ENCODE data around the gene SMYD3.
"Not testable (repeated sequence)": the region's sequence is repeated elsewhere in the genome, so short reads cannot be mapped to it uniquely, and the experiment has no call there.

SMYD3 gene

DNA sequence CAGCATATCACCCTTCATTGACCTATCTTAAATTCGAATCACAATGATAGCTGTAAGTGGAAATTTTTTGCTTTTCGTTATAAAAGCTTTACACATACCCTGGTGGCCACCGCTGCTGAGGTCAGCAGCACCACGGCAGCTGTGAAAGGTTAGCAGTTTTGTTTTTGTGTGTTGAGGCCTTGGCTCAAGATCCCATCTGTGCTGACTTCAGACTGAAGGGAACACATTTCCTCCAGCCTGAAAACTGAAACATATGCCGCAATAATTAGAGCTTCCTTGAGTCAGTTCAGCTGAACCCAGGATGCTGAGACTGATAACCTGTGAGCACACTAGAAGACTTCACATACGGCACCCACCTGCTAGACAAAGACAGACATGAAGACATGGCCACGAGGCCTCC lies 103.0 kb downstream of the SMYD3 start:
- no peak for DNase-seq

- DNase-seq, result no peak
These were observed 108.8 kb downstream of the SMYD3 start for GRCh38 chr1:246398126-246398813.

GRCh38 chr1:246397046-246397445 lies 110.0 kb downstream of the SMYD3 start:
- no peak for DNase-seq

DNA sequence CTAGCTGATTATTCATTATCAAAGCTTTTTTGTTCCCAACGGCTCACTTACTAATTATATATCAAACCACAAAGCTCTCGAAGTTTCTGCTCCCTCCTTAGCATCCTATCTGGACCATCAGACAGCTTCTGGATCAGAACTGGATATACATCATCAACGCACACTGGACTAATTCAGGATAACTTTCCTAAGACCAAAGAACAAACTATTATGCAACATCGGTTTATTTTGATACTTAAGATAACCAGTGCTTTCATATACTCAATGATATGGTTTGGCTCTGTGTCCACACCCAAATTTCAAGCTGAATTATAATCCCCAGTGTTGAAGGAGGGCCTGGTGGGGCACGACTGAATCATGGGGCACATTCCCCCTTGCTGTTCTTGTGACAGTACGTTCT lies 110.8 kb downstream of the SMYD3 start:
- DNase-seq, result no peak

DNA sequence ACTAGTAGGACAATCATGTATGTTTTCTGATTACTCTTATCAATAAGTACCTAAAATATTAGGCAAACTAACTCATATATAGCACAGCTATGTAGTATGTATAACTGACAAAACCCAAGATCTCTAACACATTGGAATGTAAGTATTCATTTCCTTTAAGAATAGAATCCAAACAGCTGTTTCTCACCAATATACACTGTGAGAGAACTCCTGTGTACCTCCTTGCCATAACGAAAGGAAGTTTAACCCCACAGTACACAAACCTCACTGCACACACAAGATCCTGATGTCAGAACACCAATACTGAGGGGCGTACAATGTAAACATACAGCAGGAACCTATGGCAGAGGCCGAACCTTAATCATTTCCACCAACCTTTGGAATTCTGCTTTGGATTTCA lies 113.0 kb downstream of the SMYD3 start:
- DNase-seq, result no peak

DNA sequence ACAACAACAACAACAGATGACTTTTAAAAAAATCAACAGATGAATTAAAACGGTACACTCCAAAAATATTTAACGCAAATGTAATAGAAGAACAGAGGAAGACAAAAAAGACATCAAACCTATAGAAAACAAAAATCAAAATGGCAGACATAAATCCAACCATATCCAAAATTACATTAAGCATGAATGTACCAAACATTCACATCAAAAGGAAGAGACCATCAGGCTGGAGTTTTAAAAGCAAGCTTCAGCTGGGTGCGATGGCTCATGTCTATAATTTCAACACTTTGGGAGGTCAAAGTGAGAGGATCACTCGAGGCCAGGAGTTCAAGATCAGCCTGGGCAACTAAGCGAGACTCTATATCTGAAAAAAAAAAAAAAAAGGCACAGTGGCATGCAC lies 116.2 kb downstream of the SMYD3 start:
- no peak for DNase-seq

DNA sequence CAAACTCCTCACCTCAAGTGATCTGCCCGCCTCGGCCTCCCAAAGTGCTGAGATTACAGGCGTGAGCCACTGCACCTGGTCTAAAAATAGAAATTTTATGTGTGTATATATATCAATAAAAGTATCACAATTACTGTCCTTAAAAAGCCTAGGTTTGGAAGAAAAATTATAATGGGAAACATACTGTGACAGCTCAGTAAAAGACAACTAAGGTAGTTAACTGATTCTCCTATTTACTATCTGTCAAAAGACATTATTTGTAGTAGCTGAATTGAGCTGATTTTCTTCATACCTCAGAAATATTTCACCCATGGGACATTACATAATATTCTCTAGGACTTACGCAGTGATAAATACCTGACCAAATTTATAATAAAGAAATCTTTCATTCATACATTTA lies 122.5 kb downstream of the SMYD3 start:
- no peak for DNase-seq

GRCh38 chr1:246383791-246384190 lies 123.3 kb downstream of the SMYD3 start:
- no peak for DNase-seq

GRCh38 chr1:246383239-246383589 lies 123.9 kb downstream of the SMYD3 start:
- no peak for DNase-seq

GRCh38 chr1:246382589-246383238 lies 124.4 kb downstream of the SMYD3 start:
- DNase-seq, result no peak

DNA sequence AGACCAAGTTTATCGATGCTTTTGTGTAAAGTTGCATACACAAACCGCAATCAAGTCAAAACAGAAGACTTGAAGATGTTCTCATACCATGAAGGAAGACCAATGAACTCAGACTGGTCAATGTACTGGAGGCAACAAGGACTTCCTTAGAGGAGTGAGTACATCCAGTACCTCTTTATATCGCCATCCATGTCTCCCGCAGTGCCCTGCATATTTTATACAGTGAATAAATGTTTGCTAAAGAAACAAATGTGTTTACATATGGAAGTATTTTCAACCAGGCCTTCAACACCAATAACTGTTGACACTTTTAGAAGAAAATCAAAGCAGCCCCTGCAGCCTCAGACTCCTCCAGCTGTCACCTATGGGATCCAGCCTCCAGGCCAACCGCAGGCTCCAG lies 125.6 kb downstream of the SMYD3 start:
- no peak for DNase-seq

- no peak for DNase-seq
These were observed 129.4 kb downstream of the SMYD3 start for GRCh38 chr1:246377625-246378153.

DNA sequence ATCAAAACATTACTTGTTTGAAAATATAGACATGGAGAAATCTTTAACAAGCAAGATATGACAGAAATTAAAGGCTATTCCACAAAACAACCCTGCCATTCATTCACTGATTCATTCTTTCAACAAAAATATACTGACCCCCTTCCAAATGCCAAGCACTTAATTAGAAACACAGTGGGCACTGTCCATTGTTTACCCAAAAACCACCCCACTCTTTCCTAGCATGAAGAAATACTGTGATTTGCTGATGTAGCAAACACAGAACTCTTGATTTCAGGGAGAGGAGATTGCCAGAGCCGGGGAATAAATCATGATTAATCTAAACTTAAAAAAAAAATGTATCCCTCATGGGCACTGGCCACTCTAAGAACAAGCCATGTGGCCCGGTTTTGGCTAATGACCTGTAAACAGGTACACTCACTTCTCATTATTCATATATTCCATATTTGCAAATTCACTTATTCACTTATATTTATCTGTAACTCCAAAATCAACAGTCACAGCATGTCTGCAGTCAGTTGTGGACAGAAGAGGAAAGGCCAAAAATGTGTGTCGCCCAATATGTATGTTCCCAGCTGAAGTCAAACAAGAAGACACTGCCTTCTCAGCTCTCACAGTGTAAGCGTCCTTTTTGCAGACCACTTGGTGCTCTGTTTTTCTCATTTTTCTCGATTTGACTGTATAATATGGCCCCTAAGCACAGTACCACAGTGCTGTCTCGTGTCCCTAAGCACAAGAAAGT lies 133.1 kb downstream of the SMYD3 start:
- no peak for DNase-seq

- no peak for DNase-seq
These were observed 134.5 kb downstream of the SMYD3 start for GRCh38 chr1:246372559-246372958.

DNA sequence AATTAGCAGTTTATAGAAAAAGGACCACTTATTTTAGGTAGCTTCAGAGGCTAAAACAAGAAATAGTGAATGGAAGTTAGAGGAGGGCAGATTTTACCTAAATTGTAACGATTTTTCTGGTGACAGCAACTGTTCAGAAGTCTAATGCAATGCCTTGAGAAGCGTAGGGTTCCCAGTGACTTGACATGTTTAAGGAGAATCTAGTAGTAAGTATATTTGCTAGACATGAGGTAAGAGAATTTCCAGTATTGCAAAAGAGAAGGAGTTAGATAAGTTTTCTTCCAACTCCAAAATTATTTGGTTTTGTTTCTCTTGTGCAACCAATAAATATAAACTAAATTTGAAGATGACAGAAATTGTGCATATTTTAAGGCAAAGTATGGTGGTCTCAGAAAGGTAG lies 140.0 kb downstream of the SMYD3 start:
- DNase-seq, result no peak

DNA sequence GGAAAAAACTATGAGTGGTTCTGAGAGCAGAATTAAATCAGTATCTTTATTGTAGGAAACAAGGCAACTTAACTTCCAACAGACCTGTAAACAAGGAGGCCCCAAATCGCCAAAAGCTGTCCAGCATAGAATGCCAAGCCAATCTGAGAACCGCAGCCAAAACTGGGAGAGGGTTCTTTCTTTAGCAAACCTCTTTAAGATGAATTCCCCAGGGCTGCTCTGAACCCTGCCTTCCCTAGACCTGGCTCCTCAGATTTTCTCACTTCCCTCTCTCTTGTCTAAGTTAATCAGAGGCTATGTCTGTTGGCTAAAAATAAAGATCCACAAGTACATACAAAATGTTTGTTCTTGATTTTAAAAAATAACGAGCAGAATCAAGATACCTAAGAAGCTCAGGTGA lies 141.4 kb downstream of the SMYD3 start:
- no peak for DNase-seq

- DNase-seq, result no peak
These were observed 142.6 kb downstream of the SMYD3 start for GRCh38 chr1:246364415-246364941.

DNA sequence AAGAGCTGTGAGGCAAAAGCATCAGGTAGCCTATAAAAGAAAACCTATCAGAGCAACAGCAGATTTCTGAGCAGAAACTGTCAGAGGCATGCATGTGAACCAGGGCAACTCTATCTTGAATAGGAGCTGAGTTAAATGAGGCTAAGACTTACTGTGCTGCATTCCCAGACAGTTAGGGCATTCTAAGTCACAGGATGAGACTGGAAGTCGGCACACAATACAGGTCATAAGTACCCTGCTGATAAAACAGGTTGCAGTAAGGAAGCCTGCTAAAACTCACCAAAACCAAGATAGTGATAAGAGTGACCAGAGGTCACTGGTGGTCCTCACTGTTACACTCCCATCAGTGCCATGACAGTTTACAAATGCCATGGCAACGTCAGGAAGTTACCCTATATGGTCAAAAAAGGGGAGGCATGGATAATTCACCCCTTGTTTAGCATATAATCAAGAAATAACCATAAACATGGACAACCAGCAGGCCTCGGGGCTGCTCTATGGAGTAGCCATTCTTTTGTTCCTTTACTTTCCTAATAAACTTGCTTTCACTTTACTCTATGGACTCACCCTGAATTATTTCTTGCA lies 150.0 kb downstream of the SMYD3 start:
- not testable (repeated sequence) for DNase-seq

DNA sequence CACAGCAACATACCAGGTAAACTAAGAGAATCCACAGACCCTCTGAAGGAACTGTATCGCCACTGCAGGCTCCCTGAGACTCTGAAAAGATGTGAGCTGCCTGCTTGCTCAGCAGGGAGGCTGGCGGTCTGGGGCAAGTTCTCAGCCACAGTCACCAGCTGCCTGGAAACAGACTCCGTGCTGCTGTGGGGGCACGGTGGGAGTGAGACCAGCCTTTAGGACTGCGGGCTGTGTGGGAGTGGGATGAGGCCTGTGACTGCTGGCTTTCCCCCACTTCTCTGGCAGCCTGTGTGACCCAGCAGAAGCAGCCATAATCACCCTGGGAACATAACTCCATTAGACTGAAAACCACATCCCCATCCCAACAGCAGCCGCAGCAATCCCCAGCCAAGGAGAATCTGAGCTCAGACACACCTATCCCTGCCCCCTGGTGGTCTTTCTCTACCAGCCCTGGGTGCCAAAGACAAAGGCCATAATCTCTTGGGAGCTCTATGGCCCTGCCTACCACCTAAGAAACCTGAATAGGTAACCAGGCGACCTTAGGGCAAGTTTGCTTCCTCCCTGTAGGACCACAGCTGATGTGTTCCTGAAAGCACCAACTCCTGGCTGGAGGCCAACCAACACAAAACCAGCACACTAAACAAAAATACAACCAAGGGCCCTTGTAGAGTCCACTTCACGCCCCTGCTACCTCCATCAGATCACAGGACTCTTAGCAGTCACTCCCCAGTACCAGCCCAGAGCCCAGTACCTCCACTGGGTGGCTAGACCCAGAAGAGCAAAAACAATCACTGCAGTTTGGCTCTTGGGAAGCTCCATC lies 151.5 kb downstream of the SMYD3 start:
- DNase-seq, result no peak

- no peak for DNase-seq
These were observed 155.4 kb downstream of the SMYD3 start for GRCh38 chr1:246351721-246352120.

DNA sequence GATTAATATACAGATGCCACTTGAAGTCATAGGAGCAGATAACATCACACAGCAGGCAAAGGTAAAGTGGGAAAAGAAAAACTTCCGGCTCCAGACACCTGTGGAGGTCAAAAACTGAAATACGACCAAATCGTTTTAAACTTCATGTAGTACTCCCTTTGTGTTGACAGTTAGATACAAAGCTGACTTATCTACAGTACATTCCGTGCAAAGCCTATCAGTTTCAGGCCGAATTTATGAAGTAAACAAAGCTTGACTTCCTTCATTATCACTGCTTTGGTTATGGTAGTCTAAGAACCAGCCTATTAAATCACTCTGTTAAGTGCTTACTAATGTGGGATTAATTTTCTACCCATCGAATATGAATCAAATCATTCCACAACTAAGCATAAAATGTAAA lies 156.3 kb downstream of the SMYD3 start:
- no peak for DNase-seq

GRCh38 chr1:246343937-246344336 lies 163.1 kb downstream of the SMYD3 start:
- DNase-seq, result no peak

DNA sequence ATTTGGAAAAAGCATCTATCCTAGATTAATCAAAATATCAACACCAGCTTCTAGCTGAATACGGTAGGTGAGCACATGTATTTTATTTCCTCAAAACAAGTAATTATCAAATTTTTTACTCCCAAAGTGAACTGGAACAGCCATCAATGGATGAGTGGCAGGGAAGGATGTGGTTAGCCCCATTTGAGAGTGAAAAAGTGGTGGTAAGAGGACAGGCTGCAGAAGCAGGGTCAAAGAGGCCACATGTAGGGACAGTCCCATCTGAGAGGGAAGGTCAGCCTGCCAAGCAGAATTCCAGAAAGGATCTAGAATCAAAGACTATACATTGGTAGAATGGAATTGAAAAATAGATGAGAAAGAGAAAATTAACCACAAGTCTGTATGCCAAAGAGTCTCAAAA lies 163.8 kb downstream of the SMYD3 start:
- DNase-seq, result no peak
